A549 (cell line): Measurements from ENCODE around the gene PHF23.

Experiments used
- CHD2 ChIP-seq: fragments of 150-350 bp; IDR thresholded peaks from 2 replicates; pipeline ENCODE4 v1.6.1; 2014; ENCODE audit warnings: low read length; ENCODE audit not compliant: partially characterized antibody
- EP300 ChIP-seq, 2 experiments: fragments of >200 bp; sonication (Bioruptor Twin); formaldehyde crosslinking; IDR thresholded peaks; 2 replicates in 1 of 2; 3 replicates in 1 of 2; pipeline ENCODE4 v1.6.1; 2016 to 2017
- FOSB ChIP-seq: fragments of 250-450 bp; sonication (Bioruptor Pico); IDR thresholded peaks from 2 replicates; pipeline ENCODE4 v1.5.0; 2020; ENCODE audit warnings: mild to moderate bottlenecking, moderate library complexity
- GATA3 ChIP-seq: IDR thresholded peaks from 2 replicates; pipeline ENCODE4 v1.6.1; 2012; ENCODE audit warnings: borderline replicate concordance
- POLR2AphosphoS2 ChIP-seq: conservative IDR thresholded peaks from 2 replicates; pipeline ENCODE4 v1.6.1; 2012; ENCODE audit warnings: low read length, improper control_type of control experiment, inconsistent platforms
- RAD21 ChIP-seq, 2 experiments: fragments of >200 bp in 1 of 2; sonication (Bioruptor Twin) in 1 of 2; formaldehyde crosslinking in 1 of 2; IDR thresholded peaks in 1 of 2; conservative IDR thresholded peaks in 1 of 2; 2 replicates in 1 of 2; 3 replicates in 1 of 2; pipeline ENCODE4 v1.6.1; 2012 to 2018; ENCODE audit warnings: inconsistent platforms in 1 of 2
- RARB ChIP-seq: fragments of 250-450 bp; sonication (Bioruptor Pico); IDR thresholded peaks from 2 replicates; pipeline ENCODE4 v1.8.0; 2021; ENCODE audit warnings: mild to moderate bottlenecking, moderate library complexity
- TF ChIP-seq, protein P1 (sequence below): IDR thresholded peaks from 2 replicates; pipeline ENCODE4 v1.6.1; 2012
- TF ChIP-seq, protein P2 (sequence below): fragments of >200 bp; sonication (Bioruptor Twin); formaldehyde crosslinking; IDR thresholded peaks from 3 replicates; pipeline ENCODE4 v1.5.1; 2016

DNA sequence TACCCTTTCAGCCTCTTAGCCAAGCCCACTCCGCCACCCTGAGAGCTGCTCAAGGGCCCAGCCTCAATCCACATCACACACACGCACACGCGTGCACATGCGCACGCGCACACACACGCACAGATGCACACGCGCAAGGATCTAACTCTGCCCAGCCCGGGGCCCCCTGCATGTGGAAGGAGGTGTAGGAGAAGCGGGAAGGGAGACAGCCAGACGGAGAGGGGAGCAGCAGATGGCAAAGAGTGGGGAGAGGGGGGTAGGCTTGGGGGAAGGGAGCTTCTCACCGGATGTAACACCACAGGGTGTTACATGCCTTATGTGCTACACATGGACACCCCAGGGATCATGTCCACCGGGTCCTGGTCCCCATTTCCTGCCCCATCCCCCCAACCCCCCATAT lies 34.9 kb downstream of the PHF23 start:
- TF ChIP-seq RARB (CRISPR knock-in tag) (no peak), EP300 (IDR thresholded peaks at IDR 0.05) (no peak), FOSB (CRISPR knock-in tag) (no peak), RAD21 (conservative IDR thresholded peaks at IDR 0.05 in 1 of 2, IDR thresholded peaks at IDR 0.05 in 1 of 2) (no peak), POLR2AphosphoS2 (no peak), CHD2 (no peak), GATA3 (no peak)
- TF ChIP-seq, protein P1, sequence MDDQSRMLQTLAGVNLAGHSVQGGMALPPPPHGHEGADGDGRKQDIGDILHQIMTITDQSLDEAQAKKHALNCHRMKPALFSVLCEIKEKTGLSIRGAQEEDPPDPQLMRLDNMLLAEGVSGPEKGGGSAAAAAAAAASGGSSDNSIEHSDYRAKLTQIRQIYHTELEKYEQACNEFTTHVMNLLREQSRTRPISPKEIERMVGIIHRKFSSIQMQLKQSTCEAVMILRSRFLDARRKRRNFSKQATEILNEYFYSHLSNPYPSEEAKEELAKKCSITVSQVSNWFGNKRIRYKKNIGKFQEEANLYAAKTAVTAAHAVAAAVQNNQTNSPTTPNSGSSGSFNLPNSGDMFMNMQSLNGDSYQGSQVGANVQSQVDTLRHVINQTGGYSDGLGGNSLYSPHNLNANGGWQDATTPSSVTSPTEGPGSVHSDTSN, result no peak
- TF ChIP-seq, protein P2, sequence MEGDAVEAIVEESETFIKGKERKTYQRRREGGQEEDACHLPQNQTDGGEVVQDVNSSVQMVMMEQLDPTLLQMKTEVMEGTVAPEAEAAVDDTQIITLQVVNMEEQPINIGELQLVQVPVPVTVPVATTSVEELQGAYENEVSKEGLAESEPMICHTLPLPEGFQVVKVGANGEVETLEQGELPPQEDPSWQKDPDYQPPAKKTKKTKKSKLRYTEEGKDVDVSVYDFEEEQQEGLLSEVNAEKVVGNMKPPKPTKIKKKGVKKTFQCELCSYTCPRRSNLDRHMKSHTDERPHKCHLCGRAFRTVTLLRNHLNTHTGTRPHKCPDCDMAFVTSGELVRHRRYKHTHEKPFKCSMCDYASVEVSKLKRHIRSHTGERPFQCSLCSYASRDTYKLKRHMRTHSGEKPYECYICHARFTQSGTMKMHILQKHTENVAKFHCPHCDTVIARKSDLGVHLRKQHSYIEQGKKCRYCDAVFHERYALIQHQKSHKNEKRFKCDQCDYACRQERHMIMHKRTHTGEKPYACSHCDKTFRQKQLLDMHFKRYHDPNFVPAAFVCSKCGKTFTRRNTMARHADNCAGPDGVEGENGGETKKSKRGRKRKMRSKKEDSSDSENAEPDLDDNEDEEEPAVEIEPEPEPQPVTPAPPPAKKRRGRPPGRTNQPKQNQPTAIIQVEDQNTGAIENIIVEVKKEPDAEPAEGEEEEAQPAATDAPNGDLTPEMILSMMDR, result no peak
